Measurements from ENCODE around the gene PTPN1.
"Not testable (repeated sequence)": the region's sequence is repeated elsewhere in the genome, so short reads cannot be mapped to it uniquely, and the experiment has no call there.

The PTPN1 gene

DNA sequence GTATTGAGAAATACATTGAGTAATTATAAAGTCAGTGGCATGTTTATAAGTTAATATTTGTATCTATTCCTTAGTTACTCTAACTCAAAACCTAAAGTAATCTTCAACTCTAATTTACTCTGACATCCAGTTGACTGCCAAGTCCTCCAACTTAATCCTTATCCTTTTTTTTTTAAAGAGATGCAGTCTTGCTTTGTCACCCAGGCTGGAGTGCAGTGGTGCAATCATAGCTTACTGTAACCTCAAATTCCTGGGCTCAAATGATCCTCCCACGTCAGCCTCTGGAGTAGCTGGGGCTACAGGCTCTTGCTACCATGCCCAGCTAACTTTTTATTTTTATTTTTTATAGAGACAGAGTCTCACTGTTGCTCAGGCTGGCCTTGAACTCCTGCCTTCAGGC lies 24.4 kb downstream of the PTPN1 start:
- no peak for DNase-seq

DNA sequence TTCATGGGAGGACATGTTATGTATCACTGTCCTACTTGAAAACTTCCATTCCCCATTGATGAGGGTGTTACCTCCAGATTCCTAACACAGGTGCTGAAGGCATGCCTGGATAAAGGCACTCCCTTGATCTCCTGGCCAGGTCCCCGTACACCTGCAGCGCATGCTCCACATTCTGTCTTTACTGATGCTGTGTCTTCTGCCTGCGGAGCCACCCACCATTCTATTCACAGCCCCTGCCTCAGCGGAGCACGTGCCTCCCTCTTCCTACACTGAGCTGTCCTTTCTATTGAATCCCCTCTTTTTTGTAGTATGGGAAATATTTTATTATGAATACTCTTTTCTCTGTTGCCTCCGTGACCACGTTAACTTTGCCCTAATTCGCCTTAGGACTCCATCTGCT lies 25.0 kb downstream of the PTPN1 start:
- no peak for DNase-seq

GRCh38 chr20:50536333-50536732 lies 26.1 kb downstream of the PTPN1 start:
- DNase-seq, result no peak

DNA sequence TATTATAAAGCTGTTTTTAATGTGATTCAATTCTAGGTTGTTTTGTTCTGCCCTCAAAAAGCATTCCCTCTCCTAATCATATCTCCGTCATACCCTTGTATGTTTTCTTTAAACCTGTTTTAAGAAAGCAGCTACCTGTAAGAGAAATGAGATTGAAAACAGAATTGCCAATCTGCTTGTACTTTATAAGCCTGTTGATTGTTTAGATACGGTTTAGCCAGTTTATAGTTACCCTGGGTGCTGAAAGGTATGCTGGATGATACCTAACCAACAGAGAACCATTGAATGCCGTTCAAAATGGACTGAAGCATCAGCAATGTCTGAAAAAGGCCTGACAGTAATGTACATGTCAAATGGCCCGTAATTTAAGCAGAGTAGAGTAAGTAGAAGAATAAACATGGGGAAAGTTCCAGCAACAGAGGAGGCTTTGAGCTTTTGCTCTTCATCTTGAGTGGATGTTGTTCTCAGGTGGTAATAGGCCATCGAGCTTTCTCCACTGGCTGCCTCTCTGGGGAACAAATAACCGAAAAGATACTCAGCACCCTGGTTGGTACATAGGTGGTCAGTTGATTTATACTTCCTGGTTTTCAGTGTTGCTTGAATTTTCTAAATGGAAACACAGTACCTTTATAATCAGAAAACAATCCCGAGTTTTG lies 27.5 kb downstream of the PTPN1 start:
- DNase-seq, result no peak

GRCh38 chr20:50538276-50538675 lies 28.1 kb downstream of the PTPN1 start:
- peak in 1 of 2 experiments; percentile 21 for DNase-seq

GRCh38 chr20:50539798-50540197 lies 29.6 kb downstream of the PTPN1 start:
- DNase-seq, result not testable (repeated sequence)

- no peak for DNase-seq
These were observed 30.7 kb downstream of the PTPN1 start for GRCh38 chr20:50540620-50541605.

GRCh38 chr20:50541606-50542041 lies 31.4 kb downstream of the PTPN1 start:
- no peak for DNase-seq

- no peak for DNase-seq
These were observed 33.1 kb downstream of the PTPN1 start for GRCh38 chr20:50543326-50543725.

- DNase-seq, result no peak
These were observed 34.9 kb downstream of the PTPN1 start for GRCh38 chr20:50545126-50545525.

DNA sequence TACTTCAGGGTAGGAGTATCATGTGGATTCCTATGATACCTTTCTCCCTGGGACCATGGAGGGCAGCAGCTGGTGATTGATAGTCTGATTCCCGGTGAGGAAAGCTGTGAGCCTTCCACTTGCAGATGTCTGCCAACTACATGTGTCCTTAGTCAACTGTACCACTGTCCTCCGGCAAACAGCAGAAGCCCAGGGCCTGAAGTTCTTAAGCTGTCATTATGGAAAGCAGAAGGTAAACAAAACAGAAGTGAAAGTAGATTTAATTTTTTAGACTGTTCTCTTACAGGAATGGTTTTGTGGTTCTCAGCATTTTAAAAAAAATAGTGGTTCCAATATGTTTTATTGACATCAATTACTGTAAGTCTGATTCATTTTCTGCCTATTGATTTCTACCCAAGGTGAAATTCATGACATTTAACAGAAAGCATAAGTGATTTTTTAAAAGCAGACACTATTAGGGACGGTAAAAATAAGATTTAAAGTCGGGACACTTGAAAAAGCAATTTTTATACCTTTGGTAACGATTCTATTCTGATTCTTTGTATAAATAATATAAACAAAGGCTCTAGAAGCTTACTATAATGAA lies 36.6 kb downstream of the PTPN1 start:
- DNase-seq, result no peak

DNA sequence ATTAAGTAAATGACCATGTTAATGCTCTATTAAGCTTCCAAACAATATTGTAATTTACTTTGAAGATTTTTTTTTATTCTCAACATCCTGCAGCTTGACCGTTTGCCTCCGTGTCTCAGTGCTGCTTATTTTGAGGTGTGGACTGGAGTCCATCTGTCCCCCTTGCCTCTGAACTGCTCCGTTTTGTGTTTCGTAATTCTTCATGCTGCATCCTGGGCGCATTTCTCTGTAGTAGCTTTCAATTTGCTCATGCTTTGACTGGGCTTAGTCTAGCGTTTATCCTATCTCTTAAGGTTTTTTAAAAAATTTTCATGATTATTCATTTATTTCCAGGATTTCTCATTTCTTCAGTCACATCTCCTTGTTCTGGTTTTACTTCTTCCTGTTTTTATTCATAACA lies 37.8 kb downstream of the PTPN1 start:
- no peak for DNase-seq

DNA sequence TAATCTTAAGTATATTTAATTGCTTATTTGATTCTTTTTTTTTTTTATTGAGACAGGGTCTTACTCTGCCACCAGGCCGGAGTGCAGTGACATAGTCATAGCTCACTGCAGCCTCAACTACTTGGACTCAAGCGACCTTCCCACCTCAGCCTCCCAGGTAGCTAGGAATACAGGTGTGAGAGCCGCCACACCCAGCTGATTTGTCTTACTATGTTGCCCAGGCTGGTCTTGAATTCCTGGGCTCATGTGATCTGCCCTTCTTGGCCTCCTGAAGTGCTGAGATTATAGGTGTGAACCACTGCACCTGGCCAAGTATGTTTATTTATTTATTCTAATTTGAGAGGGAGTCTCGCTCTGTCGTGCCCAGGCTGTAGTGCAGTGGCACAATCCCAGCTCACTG lies 38.2 kb downstream of the PTPN1 start:
- DNase-seq, result no peak

GRCh38 chr20:50550531-50550930 lies 40.3 kb downstream of the PTPN1 start:
- DNase-seq, result no peak

GRCh38 chr20:50551288-50551687 lies 41.1 kb downstream of the PTPN1 start:
- no peak for DNase-seq

GRCh38 chr20:50552979-50553378 lies 42.8 kb downstream of the PTPN1 start:
- no peak for DNase-seq

- DNase-seq, result no peak
These were observed 44.8 kb downstream of the PTPN1 start for GRCh38 chr20:50554694-50555579.

DNA sequence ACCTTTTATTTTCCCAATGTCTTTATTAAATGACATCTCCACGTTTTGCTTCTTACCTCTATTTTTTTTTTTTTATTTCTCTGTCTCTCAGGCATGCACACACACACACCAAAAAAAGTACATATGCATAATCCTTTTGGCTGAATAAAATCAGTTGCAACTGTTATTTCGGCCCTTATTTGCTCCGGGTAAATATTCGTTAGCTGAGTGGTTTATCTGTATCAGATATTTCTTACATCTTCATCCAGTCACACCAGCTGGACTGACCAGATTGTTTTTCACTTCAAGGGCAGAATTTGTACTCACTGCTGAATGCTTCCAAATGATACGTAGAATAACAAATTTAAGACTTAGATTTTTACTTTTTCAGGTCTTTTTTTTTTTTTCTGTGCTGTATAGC lies 45.5 kb downstream of the PTPN1 start:
- DNase-seq, result no peak

GRCh38 chr20:50557549-50558134 lies 47.5 kb downstream of the PTPN1 start:
- no peak for DNase-seq

DNA sequence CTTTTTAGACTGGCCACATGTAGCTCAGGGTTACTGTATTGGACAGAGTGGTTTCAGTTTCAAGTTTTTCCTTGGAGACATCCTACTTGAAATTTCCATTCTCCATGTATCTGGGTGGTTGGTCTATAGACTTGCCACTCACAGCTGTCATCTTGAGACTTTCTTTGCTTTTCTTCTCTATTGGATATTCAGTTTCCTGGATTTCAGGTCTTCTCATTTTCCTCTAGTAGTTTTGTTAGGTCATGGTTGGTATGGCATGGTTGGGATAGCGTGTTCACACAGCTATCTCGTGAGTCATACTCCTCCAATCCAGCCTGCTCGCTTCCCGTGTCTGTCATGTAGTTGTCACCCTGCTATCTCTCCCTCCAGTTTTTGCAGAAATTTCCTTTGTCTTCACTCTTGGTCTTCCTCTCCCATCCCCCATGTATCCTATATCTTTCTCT lies 48.3 kb downstream of the PTPN1 start:
- no peak for DNase-seq

GRCh38 chr20:50559149-50559548 lies 49.0 kb downstream of the PTPN1 start:
- DNase-seq, result no peak

Data from AML-193 (cell line).